Thyroid gland (tissue), 4 donors: ENCODE measurements around the gene ATP23. TPM values are rescaled to one million over a fixed set of nuclear protein-coding genes. Genes with fewer than 3 reads are reported as not detected.

Source experiments
- DNase-seq, 2 donors: peaks; one replicate each; pipeline ENCODE4 v3.0.0-alpha.2; 2019
- H3K27ac ChIP-seq, 3 donors: fragments of 200-600 bp; sonication (generic); 1 replicate in 2 of 3; 2 replicates in 1 of 3; pipeline ENCODE4 v1.5.1; 2016 to 2019; ENCODE audit warnings: mild to moderate bottlenecking in 1 of 3, moderate library complexity in 1 of 3
- H3K27me3 ChIP-seq: fragments of 200-600 bp; sonication (generic); one replicate; pipeline ENCODE4 v1.5.1; 2019
- H3K36me3 ChIP-seq, 2 donors: fragments of 200-600 bp; sonication (generic); one replicate each; pipeline ENCODE4 v1.5.1; 2016 to 2019
- H3K4me1 ChIP-seq, 2 donors: fragments of 200-600 bp; sonication (generic); one replicate each; pipeline ENCODE4 v1.5.1; 2017 to 2019
- H3K4me3 ChIP-seq, 3 donors: fragments of 200-600 bp; sonication (generic); replicated peaks in 1 of 3; 1 replicate in 2 of 3; 2 replicates in 1 of 3; pipeline ENCODE4 v1.5.1; 2016; ENCODE audit warnings: mild to moderate bottlenecking in 1 of 3
- H3K9me3 ChIP-seq: fragments of 200-600 bp; sonication (generic); one replicate; pipeline ENCODE4 v1.5.1; 2017
- CTCF ChIP-seq, 6 experiments: fragments of 200-600 bp in 3 of 6; fragments of 450-650 bp in 3 of 6; sonication (generic) in 3 of 6; IDR thresholded peaks; one replicate each; pipeline ENCODE4 v1.5.1; 2016 to 2019; ENCODE audit warnings: antibody characterized with exemption in 6 of 6, mild to moderate bottlenecking in 2 of 6, inconsistent platforms in 1 of 6, moderate library complexity in 1 of 6
- POLR2A ChIP-seq, 2 donors: fragments of 450-650 bp; IDR thresholded peaks; one replicate each; pipeline ENCODE4 v1.6.1; 2017; ENCODE audit warnings: antibody characterized with exemption in 2 of 2, mild to moderate bottlenecking in 2 of 2, moderate library complexity in 1 of 2
- WGBS, 2 donors: methylation state at CpG; one replicate each; pipeline ENCODE4 v1.1.5; 2017; 5-methylcytosine and 5-hydroxymethylcytosine counted together
- intact Hi-C: fragments of 100-400 bp; cut with DNase I; formaldehyde crosslinking; loops from one replicate; pipeline ENCODE4 v1.15.1; 2023
- total RNA-seq, 4 donors: library from RNA; depleted of rRNA; stranded (reverse); fragments of >200 nt; gene quantifications; one replicate each; pipeline ENCODE4 v1.2.3, GENCODE V29; 2016

Gene ATP23
- total RNA-seq, 4 donors from 2014 or later: 1.9 to 13.4 (median 11.1) TPM

GRCh38 chr12:57909611-57910010, 31.8 kb upstream of the ATP23 start:
- WGBS, 2 donors: 77 to 80% methylated on average over 4 of the region's 4 CpGs
- no peak overlapping the region for H3K27ac ChIP-seq
- TF ChIP-seq POLR2A (IDR thresholded peaks at IDR 0.05): no peak
- no peak for TF ChIP-seq CTCF (IDR thresholded peaks at IDR 0.05)
- no peaks in the 10 kb centered on the region for H3K36me3 ChIP-seq
- no peaks in the 10 kb centered on the region for H3K9me3 ChIP-seq
- DNase-seq: no peak
- H3K4me1 ChIP-seq: peaks cover 4 to 5% of the 10 kb centered on the region in 2 donors
- no peak overlapping the region for H3K4me3 ChIP-seq
- H3K27me3 ChIP-seq: no peaks in the 10 kb centered on the region
- intact Hi-C loops: no loop called here

GRCh38 chr12:57918147-57918546, 23.2 kb upstream of the ATP23 start:
- Histone ChIP-seq H3K4me1 (no peaks in the 10 kb centered on the region), H3K9me3 (no peaks in the 10 kb centered on the region), H3K4me3 (no peak overlapping the region), H3K27me3 (no peaks in the 10 kb centered on the region), H3K36me3 (no peaks in the 10 kb centered on the region), H3K27ac (no peak overlapping the region)
- DNase-seq: no peak
- intact Hi-C loops: no loop called here
- TF ChIP-seq POLR2A (IDR thresholded peaks at IDR 0.05) (no peak), CTCF (IDR thresholded peaks at IDR 0.05) (no peak)
- 63 to 68% methylated on average over 4 of the region's 4 CpGs for WGBS, 2 donors

GRCh38 chr12:57927086-57927485, 14.3 kb upstream of the ATP23 start:
- Histone ChIP-seq H3K36me3 (no peaks in the 10 kb centered on the region), H3K27me3 (no peaks in the 10 kb centered on the region), H3K4me1 (no peaks in the 10 kb centered on the region), H3K9me3 (no peaks in the 10 kb centered on the region), H3K4me3 (no peak overlapping the region), H3K27ac (no peak overlapping the region)
- intact Hi-C loops: no loop called here
- DNase-seq: no peak
- 57 to 60% methylated on average over 3 of the region's 3 CpGs for WGBS, 2 donors
- no peak for TF ChIP-seq POLR2A (IDR thresholded peaks at IDR 0.05)
- no peak for TF ChIP-seq CTCF (IDR thresholded peaks at IDR 0.05)

GRCh38 chr12:57929092-57929830, 12.1 kb upstream of the ATP23 start:
- intact Hi-C loops: no loop called here
- no peak for DNase-seq
- Histone ChIP-seq H3K4me3 (no peak overlapping the region), H3K27ac (no peak overlapping the region), H3K9me3 (no peaks in the 10 kb centered on the region), H3K27me3 (no peaks in the 10 kb centered on the region), H3K4me1 (no peaks in the 10 kb centered on the region), H3K36me3 (no peaks in the 10 kb centered on the region)
- TF ChIP-seq CTCF (IDR thresholded peaks at IDR 0.05) (no peak), POLR2A (IDR thresholded peaks at IDR 0.05) (no peak)
- 66 to 74% methylated on average over 4 of the region's 4 CpGs for WGBS, 2 donors

GRCh38 chr12:57934819-57935218, 6.5 kb upstream of the ATP23 start:
- H3K27me3 ChIP-seq: no peaks in the 10 kb centered on the region
- WGBS, 2 donors: 84 to 87% methylated on average over 4 of the region's 4 CpGs
- TF ChIP-seq POLR2A (IDR thresholded peaks at IDR 0.05): no peak
- no peak for TF ChIP-seq CTCF (IDR thresholded peaks at IDR 0.05)
- H3K9me3 ChIP-seq: no peaks in the 10 kb centered on the region
- intact Hi-C loops: no loop called here
- no peak overlapping the region for H3K27ac ChIP-seq
- no peaks in the 10 kb centered on the region for H3K36me3 ChIP-seq
- H3K4me1 ChIP-seq: peaks cover 4 to 7% of the 10 kb centered on the region in 2 donors
- no peak overlapping the region for H3K4me3 ChIP-seq
- no peak for DNase-seq
